Stimulated activated CD4-positive, alpha-beta T cell treated with anti-CD3 and anti-CD28 coated beads, Interleukin-15, amount 100 ng/mL, for 1 hour (primary cell): ENCODE measurements around the gene DCAF8L1.
"Not testable (repeated sequence)": the region's sequence is repeated elsewhere in the genome, so short reads cannot be mapped to it uniquely, and the experiment has no call there.

Source experiments
- DNase-seq, 2 donors: peaks; one replicate each; pipeline ENCODE4 v3.0.0-alpha.2; 2020; ENCODE audit warnings: low read depth in 1 of 2, low spot score in 1 of 2

The DCAF8L1 gene

DNA sequence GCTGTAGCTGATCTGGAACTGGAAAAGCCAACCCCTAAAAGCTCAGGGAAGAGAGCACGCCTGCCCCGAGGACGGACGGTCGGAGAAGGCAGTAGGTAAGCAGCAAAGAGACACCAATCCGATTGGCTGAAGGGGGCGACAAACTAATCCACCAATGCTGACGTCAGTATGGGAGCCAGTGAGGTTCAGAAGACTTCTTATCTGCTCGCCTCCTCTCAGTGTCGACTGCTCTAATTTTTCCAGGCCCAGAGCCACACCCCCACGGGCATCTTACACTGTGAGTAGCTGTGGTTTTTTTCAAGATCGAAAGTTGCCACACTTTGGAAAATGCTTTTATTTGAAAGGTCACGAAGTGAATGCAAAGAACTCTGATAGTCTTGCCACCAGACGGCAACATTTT is at the start of gene DCAF8L1:
Gene DCAF8L1 (minus strand): TSS at position 101 of the 400 bp plus-strand sequence. CDS start 115 bp downstream, outside the sequence.
- DNase-seq: no peak

DNA sequence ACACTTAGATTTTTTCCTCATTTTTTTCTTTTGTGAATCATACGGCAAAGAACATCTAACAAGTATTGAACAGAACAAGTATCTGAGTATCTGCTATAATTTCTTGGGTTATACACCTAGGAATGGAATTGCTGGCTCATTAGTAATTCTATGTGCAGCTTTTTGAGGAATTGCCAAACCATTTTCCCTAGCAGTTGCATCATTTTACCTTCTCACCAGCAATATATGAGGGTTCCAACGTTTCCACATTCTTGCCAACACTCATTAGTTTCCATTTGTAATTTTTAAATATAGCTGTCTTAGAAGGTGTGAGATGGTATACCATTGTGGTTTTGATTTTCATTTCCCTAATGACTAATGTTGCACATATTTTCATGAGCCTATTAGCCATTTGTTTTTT is 41.1 kb upstream of the DCAF8L1 start:
- no peak for DNase-seq

- no peak for DNase-seq
These were observed 35.6 kb upstream of the DCAF8L1 start for GRCh38 chrX:28016823-28017222.

DNA sequence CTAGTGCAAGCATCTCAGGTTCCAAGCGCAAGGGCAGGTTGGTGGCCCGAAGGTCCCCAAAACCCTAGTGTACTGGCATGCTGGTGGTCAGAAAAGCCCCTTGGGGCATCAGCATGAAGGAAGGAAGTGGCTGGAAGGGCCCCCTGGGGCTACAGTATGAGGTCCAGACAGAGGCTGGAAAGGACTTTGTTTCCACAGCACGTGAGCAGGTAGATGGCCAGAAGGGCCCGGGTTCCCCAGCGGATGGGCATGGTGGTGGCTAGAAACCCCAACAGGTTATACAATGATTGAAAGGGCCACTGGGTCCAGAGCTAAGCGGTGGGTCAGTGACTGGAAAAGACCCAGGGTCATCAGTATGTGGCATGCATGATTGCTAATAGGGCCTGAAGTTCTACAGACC is 34.7 kb upstream of the DCAF8L1 start:
- DNase-seq: no peak

- no peak for DNase-seq
These were observed 29.6 kb upstream of the DCAF8L1 start for GRCh38 chrX:28010875-28011274.

DNA sequence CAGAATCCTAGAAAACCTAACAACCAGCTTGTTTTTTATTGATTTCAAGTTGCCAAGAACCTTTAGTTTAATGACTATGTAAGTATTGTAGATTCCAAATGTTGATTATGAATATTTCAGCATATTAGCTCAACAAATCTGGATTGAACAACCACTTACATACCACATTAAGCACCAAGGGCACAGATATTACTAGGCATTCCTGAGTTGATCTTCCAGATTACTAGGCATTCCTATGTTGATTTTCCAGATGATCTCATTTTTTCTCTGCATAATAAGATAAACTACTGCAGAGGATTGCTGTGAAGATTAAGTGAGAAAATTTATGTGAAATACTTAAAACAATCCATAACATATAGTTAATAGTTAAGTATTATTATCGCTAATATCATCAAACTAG is 17.4 kb upstream of the DCAF8L1 start:
- no peak for DNase-seq

GRCh38 chrX:27997622-27998021 is 16.4 kb upstream of the DCAF8L1 start:
- DNase-seq: no peak

- DNase-seq: no peak
These were observed 14.9 kb upstream of the DCAF8L1 start for GRCh38 chrX:27996132-27996531.

- DNase-seq: no peak
These were observed 14.4 kb upstream of the DCAF8L1 start for GRCh38 chrX:27995611-27996010.

DNA sequence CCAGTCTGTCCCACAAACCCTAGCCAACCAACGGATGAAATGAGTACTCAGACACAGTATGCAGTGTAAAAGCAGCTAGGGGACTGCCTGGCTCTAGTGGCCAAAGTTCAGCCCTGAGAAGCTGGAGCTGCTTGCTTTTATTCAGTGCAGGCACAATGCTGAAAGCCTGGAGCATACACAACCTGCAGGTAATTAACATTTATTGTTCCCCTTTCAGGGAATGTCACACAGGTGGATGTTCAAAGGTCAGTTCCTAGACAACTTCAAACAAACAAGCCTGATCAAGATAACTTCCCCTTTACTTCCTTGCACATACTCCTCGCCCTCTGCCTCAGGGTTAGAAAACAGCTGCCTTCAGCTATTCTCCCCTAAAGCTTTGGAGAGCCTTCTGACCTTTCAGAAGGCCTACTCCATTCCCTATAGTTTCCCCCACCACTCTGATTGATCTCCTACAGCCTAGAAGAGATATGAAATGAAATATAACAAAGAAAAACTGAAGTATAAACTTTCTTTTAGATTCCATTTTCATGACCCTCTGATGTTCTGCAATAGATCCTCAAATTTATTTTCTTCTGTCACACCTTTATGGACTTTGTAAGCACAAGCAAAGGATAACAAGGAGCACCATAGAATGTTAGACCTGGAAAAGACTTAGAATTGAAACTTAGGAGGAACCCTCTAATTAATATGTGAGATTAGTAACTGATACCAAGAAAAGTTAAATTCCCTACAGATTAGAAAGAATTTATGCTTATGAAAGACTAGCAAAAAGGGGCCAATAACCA is 6.8 kb upstream of the DCAF8L1 start:
- DNase-seq: no peak

- not testable (repeated sequence) for DNase-seq
These were observed 4.3 kb downstream of the DCAF8L1 start for GRCh38 chrX:27976934-27977333.

GRCh38 chrX:27976284-27976683 is 5.0 kb downstream of the DCAF8L1 start:
- DNase-seq: no peak

GRCh38 chrX:27968878-27969277 is 12.4 kb downstream of the DCAF8L1 start:
- no peak for DNase-seq

GRCh38 chrX:27968352-27968751 is 12.9 kb downstream of the DCAF8L1 start:
- no peak for DNase-seq

GRCh38 chrX:27966955-27967354 is 14.3 kb downstream of the DCAF8L1 start:
- no peak for DNase-seq

- DNase-seq: no peak
These were observed 14.8 kb downstream of the DCAF8L1 start for GRCh38 chrX:27966492-27966891.

DNA sequence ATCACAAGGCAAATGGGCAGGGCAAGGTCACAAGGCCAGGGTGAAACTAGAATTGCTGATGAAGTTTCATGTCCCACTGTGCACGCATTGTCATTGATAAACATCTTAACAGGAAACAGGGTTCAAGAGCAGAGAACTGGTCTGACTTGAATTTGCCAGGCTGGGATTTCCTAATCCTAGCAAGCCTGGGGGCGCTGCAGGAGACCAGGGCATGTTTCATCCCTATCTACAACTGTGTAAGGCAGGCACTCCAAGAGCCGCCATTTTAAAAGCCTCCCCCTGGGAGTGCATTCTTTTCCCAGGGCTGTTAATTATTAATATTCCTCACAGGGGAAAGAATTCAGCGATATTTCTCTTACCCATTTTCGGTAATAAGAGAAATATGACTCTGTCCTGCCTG is 15.9 kb downstream of the DCAF8L1 start:
- DNase-seq: not testable (repeated sequence)

DNA sequence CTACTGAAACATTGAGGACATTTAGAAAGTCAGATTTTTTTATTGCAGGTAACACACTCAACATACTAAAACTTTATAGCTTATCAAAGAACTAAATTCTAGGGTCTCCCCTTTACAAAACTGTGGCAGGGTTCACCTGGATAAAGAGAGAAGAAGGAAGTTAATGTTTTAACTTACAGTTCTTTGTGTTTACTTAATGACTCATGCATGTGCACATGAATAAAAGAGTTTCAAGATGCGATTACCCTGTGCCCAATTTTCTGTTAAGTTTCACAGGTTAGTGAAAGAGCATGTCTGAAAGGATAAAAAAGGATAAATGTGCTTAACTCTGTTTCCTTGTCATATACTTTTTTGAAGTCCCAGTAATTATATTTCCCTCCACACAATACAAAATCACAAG is 16.8 kb downstream of the DCAF8L1 start:
- no peak for DNase-seq

DNA sequence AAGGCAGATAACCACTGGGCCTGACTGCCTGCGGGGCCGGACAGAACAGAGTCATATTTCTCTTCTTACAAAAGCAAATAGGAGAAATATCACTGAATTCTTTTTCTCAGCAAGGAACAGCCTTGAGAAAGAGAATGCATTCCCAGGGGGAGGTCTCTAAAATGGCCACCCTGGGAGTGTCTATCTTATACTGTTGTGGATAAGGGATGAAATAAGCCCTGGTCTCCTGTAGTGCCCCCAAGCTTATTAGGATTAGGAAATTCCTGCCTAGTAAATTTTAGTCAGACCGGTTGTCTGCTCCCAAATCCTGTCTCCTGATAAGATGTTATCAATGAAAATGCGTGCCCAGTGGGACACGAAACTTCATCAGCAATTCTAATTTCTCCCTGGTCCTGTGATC is 20.8 kb downstream of the DCAF8L1 start:
- DNase-seq: not testable (repeated sequence)

GRCh38 chrX:27953171-27953570 is 28.1 kb downstream of the DCAF8L1 start:
- no peak for DNase-seq

DNA sequence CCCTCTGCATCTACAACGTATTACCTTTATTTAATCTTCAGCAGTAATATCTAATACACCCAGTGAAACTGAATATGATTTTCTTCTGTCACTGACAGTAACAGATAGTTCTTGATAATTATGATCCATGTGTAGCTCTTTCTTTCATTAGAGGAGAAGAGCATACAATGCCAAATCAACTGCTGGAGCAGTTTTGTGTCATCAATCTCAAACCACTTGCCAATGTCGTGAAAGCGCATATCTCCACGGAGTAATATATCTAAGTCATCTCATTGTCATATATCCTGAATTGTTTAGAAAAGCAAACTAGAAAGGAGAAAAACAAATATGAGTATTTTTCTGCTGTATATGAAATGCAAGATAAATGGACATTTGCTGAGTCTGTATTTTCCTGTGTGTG is 47.9 kb downstream of the DCAF8L1 start:
- DNase-seq: no peak
